Kidney epithelial cell (primary cell): ENCODE measurements around the gene CAPG. TPM values are rescaled to one million over a fixed set of nuclear protein-coding genes. Genes with fewer than 3 reads are reported as not detected.
A peak's percentile ranks its signal among the peaks of the same experiment; 100 is the strongest.

Source experiments
- DNase-seq: peaks from one replicate; pipeline ENCODE4 v3.0.0-alpha.2; 2010; ENCODE audit warnings: low read depth
- H3K27me3 ChIP-seq: 2 replicates; pipeline ENCODE4 v1.6.0; 2011; ENCODE audit warnings: low read length; ENCODE audit not compliant: control insufficient read depth, insufficient read depth
- H3K36me3 ChIP-seq: 2 replicates; pipeline ENCODE4 v1.5.1; 2011; ENCODE audit warnings: low read length; ENCODE audit not compliant: control insufficient read depth, insufficient read depth
- H3K4me3 ChIP-seq: 2 replicates; pipeline ENCODE4 v1.5.1; 2011; ENCODE audit warnings: low read depth, mild to moderate bottlenecking, control low read depth, low read length
- CTCF ChIP-seq: IDR thresholded peaks from 2 replicates; pipeline ENCODE4 v1.5.1; 2011; ENCODE audit warnings: mild to moderate bottlenecking, moderate library complexity, low read length, control low read depth, inconsistent platforms; ENCODE audit not compliant: insufficient read depth, poor library complexity, severe bottlenecking
- total RNA-seq: library from RNA; depleted of rRNA; stranded (reverse); fragments of >200 nt; gene quantifications from 2 replicates; pipeline ENCODE4 v1.2.3, GENCODE V29; 2015

The CAPG gene
- total RNA-seq, 1 donor from 2014 or later: 284 TPM

GRCh38 chr2:85413592-85414420 is 3.6 kb upstream of the CAPG start:
- no peak for TF ChIP-seq CTCF
- DNase-seq: no peak
- no peaks in the 10 kb centered on the region for H3K27me3 ChIP-seq
- H3K36me3 ChIP-seq: no peaks in the 10 kb centered on the region
- peak overlapping the region; percentile 59 for H3K4me3 ChIP-seq

- no peak for TF ChIP-seq CTCF
- DNase-seq: no peak
- Histone ChIP-seq H3K27me3 (no peaks in the 10 kb centered on the region), H3K36me3 (no peaks in the 10 kb centered on the region), H3K4me3 (no peak overlapping the region)
Measured at GRCh38 chr2:85411405-85411748, 1.2 kb upstream of the CAPG start.

- DNase-seq: no peak
- no peaks in the 10 kb centered on the region for H3K36me3 ChIP-seq
- H3K27me3 ChIP-seq: no peaks in the 10 kb centered on the region
- no peak overlapping the region for H3K4me3 ChIP-seq
- no peak for TF ChIP-seq CTCF
Measured at GRCh38 chr2:85410584-85411404, 628 bp upstream of the CAPG start.

GRCh38 chr2:85405201-85406059 is 4.7 kb downstream of the CAPG start:
- H3K4me3 ChIP-seq: no peak overlapping the region
- no peaks in the 10 kb centered on the region for H3K36me3 ChIP-seq
- no peaks in the 10 kb centered on the region for H3K27me3 ChIP-seq
- no peak for DNase-seq
- TF ChIP-seq CTCF: no peak

GRCh38 chr2:85401844-85402243 is 8.3 kb downstream of the CAPG start:
- DNase-seq: no peak
- TF ChIP-seq CTCF: no peak
- Histone ChIP-seq H3K4me3 (no peak overlapping the region), H3K27me3 (no peaks in the 10 kb centered on the region), H3K36me3 (no peaks in the 10 kb centered on the region)
